ENCODE results near the gene SPINK4. TPM values are rescaled to one million over a fixed set of nuclear protein-coding genes. Genes with fewer than 3 reads are reported as not detected.

Gene SPINK4
- total RNA-seq, 4 donors from 2014 or later = not detected

DNA sequence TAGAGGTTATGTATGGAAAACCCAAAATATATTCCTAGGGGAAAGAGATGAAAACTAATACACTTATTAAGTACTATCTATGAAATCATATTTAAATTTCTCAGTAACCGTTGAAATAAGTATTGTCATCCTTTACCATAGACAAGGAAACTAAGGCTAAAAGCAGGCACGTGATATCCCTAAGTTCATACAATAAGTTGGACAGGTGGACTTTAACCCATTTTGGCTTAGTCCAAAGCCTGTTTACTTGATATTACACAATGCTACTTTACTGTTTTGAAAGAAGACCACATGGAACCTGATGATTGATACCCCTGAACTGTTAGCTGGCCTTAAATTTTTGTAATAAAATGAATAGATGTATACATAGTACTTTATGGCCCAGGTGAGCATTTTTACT, 53.8 kb downstream of the SPINK4 start:
- TF ChIP-seq, protein P1, sequence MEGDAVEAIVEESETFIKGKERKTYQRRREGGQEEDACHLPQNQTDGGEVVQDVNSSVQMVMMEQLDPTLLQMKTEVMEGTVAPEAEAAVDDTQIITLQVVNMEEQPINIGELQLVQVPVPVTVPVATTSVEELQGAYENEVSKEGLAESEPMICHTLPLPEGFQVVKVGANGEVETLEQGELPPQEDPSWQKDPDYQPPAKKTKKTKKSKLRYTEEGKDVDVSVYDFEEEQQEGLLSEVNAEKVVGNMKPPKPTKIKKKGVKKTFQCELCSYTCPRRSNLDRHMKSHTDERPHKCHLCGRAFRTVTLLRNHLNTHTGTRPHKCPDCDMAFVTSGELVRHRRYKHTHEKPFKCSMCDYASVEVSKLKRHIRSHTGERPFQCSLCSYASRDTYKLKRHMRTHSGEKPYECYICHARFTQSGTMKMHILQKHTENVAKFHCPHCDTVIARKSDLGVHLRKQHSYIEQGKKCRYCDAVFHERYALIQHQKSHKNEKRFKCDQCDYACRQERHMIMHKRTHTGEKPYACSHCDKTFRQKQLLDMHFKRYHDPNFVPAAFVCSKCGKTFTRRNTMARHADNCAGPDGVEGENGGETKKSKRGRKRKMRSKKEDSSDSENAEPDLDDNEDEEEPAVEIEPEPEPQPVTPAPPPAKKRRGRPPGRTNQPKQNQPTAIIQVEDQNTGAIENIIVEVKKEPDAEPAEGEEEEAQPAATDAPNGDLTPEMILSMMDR (IDR thresholded peaks at IDR 0.05; ENCODE audit: low read depth) = no peak

DNA sequence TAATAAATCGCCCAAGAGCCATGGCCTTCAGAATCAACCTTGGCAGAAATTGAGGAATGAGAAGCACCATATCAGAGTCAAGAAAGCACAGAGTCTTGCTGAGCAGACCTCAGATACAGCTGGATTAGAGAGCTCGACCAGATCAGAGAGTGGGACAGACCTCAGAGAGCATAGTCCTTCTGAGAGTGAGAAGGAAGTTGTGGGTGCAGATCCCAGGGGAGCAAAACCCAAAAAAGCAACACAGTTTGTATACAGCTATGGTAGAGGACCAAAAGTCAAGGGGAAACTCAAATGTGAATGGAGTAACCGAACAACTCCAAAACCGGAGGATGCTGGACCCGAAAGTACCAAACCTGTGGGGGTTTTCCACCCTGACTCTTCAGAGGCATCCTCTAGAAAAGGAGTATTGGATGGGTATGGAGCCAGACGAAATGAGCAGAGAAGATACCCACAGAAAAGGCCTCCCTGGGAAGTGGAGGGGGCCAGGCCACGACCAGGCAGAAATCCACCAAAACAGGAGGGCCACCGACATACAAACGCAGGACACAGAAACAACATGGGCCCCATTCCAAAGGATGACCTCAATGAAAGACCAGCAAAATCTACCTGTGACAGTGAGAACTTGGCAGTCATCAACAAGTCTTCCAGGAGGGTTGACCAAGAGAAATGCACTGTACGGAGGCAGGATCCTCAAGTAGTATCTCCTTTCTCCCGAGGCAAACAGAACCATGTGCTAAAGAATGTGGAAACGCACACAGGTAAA, 54.9 kb downstream of the SPINK4 start:
- TF ChIP-seq, protein P1 (IDR thresholded peaks at IDR 0.05; ENCODE audit: low read depth) = no peak

DNA sequence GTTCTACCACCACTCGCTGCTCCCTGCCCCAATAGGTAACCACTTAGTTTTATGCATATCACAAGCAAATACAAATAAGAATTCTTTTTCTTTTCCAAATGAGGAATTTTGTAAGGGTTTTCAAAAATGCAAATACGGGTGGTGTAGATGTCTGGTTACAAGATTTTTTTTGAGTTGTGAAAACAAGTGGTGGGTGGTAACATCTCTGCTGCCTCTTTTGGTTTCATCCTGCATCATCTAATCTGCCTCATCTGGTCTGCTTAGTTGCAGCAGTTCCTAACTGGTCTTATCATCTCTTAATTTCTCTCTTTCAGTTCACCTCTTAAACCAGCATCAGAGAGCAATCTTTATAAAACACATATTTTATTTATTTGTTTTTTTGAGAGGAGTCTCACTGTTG, 55.6 kb downstream of the SPINK4 start:
- TF ChIP-seq, protein P1 (IDR thresholded peaks at IDR 0.05; ENCODE audit: low read depth) = no peak

DNA sequence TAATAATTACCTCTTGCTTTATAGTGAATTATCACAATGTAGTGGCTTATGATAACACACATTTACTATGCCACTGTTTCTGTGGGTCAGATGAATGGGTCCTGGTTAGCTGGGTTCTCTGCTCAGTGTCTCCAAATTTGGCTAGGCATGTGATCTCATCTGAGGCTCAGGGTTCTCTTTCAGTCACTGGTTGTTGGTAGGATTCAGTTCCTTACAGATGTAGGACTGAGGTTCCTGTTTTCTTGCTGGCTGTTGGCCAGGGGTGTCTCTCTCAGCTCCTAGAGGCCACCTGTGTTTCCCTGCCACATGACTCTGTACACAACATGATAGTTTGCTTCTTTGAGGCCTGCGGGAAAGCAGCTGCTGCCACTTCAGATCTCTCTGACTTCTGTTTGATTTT, 57.5 kb downstream of the SPINK4 start:
- TF ChIP-seq, protein P1 (IDR thresholded peaks at IDR 0.05; ENCODE audit: low read depth) = no peak

Other genes starting within 250 kb of the SPINK4 start
- 10 to 100 TPM; 21.1 to 24.4 (median 23.9) TPM for gene APTX, start 238.5 kb upstream of the SPINK4 start, total RNA-seq
- gene DNAJA1, start 214.9 kb upstream of the SPINK4 start, total RNA-seq = 100 to 1,000 TPM in 1 of 4 donors, 10 to 100 TPM in 3; 52.6 to 119 (median 58.9) TPM
- gene SMU1, start 163.5 kb upstream of the SPINK4 start, total RNA-seq = 10 to 100 TPM; 12.8 to 18.1 (median 15.8) TPM
- 100 to 1,000 TPM in 1 of 4 donors, 10 to 100 TPM in 3; 39.6 to 100 (median 64.5) TPM for gene B4GALT1, start 72.8 kb upstream of the SPINK4 start, total RNA-seq
- 10 to 100 TPM; 60.3 to 92.5 (median 77.8) TPM for gene BAG1, start 24.5 kb downstream of the SPINK4 start, total RNA-seq
- gene CHMP5, start 24.9 kb downstream of the SPINK4 start, total RNA-seq = 10 to 100 TPM; 55.9 to 72.4 (median 66.0) TPM
- 10 to 100 TPM; 33.5 to 43.2 (median 39.0) TPM for gene NFX1, start 50.3 kb downstream of the SPINK4 start, total RNA-seq
- gene AQP7, start 162.4 kb downstream of the SPINK4 start, total RNA-seq = 100 to 1,000 TPM; 136 to 498 (median 197) TPM
- gene AQP3, start 207.4 kb downstream of the SPINK4 start, total RNA-seq = 10 to 100 TPM in 2 of 4 donors, 1 to 10 TPM in 2; 2.1 to 38.1 (median 10.2) TPM
- gene NOL6, start 233.8 kb downstream of the SPINK4 start, total RNA-seq = 10 to 100 TPM; 11.0 to 18.1 (median 14.9) TPM

Measured in subcutaneous adipose tissue (tissue), 4 donors.